ENCODE data around the gene CHPF2.
A peak's percentile ranks its signal among the peaks of the same experiment; 100 is the strongest.

CHPF2 gene

GRCh38 chr7:151248346-151249033 is 16.2 kb downstream of the CHPF2 start, which contains the start of gene SMARCD3:
SMARCD3 (minus strand) TSS chr7:151248694; CDS start chr7:151248562, 132 bp downstream.
- Histone ChIP-seq H3K4me1 (ENCODE audit: control insufficient read depth, insufficient read depth, low read length) (peaks cover 88% of the 10 kb centered on the region), H3K27me3 (ENCODE audit: control insufficient read depth in 1 of 2, insufficient read depth in 2 of 2, low read length in 2 of 2) (no peaks in the 10 kb centered on the region), H3K36me3 (ENCODE audit: control insufficient read depth in 2 of 2, insufficient read depth in 2 of 2, low read length in 2 of 2) (no peaks in the 10 kb centered on the region), H3K9me3 (ENCODE audit: control insufficient read depth in 2 of 2, low read length in 2 of 2) (no peaks in the 10 kb centered on the region), H3K9ac (ENCODE audit: low read length in 2 of 2) (peak within 1 kb of the TSS; percentile 65 to 72), H3K4me3 (ENCODE audit: low read length in 2 of 2) (peak within 1 kb of the TSS; percentile 62 to 84), H3K27ac (ENCODE audit: low read length) (peak within 1 kb of the TSS; percentile 89)

- H3K9ac ChIP-seq (ENCODE audit: low read length in 2 of 2), result peak overlapping the region; percentile 58 to 63
- no peaks in the 10 kb centered on the region for H3K9me3 ChIP-seq (ENCODE audit: control insufficient read depth in 2 of 2, low read length in 2 of 2)
- H3K27me3 ChIP-seq (ENCODE audit: control insufficient read depth in 1 of 2, insufficient read depth in 2 of 2, low read length in 2 of 2), result no peaks in the 10 kb centered on the region
- H3K27ac ChIP-seq (ENCODE audit: low read length), result peak overlapping the region; percentile 89
- H3K4me1 ChIP-seq (ENCODE audit: control insufficient read depth, insufficient read depth, low read length), result peaks cover 85% of the 10 kb centered on the region
- peak overlapping the region; percentile 51 to 84 for H3K4me3 ChIP-seq (ENCODE audit: low read length in 2 of 2)
- no peaks in the 10 kb centered on the region for H3K36me3 ChIP-seq (ENCODE audit: control insufficient read depth in 2 of 2, insufficient read depth in 2 of 2, low read length in 2 of 2)
Observed at GRCh38 chr7:151249034-151249731, 16.9 kb downstream of the CHPF2 start.

- no peaks in the 10 kb centered on the region for H3K27me3 ChIP-seq (ENCODE audit: control insufficient read depth in 1 of 2, insufficient read depth in 2 of 2, low read length in 2 of 2)
- H3K9me3 ChIP-seq (ENCODE audit: control insufficient read depth in 2 of 2, low read length in 2 of 2), result no peaks in the 10 kb centered on the region
- no peaks in the 10 kb centered on the region for H3K36me3 ChIP-seq (ENCODE audit: control insufficient read depth in 2 of 2, insufficient read depth in 2 of 2, low read length in 2 of 2)
- peak overlapping the region; percentile 51 to 84 for H3K4me3 ChIP-seq (ENCODE audit: low read length in 2 of 2)
- peaks cover 85% of the 10 kb centered on the region for H3K4me1 ChIP-seq (ENCODE audit: control insufficient read depth, insufficient read depth, low read length)
- H3K9ac ChIP-seq (ENCODE audit: low read length in 2 of 2), result peak overlapping the region; percentile 60 to 63
- H3K27ac ChIP-seq (ENCODE audit: low read length), result peak overlapping the region; percentile 89
Observed at GRCh38 chr7:151249732-151250072, 17.4 kb downstream of the CHPF2 start.

- H3K27ac ChIP-seq (ENCODE audit: low read length), result peak overlapping the region; percentile 89
- H3K36me3 ChIP-seq (ENCODE audit: control insufficient read depth in 2 of 2, insufficient read depth in 2 of 2, low read length in 2 of 2), result no peaks in the 10 kb centered on the region
- H3K4me3 ChIP-seq (ENCODE audit: low read length in 2 of 2), result peak overlapping the region; percentile 56 to 84
- H3K9me3 ChIP-seq (ENCODE audit: control insufficient read depth in 2 of 2, low read length in 2 of 2), result no peaks in the 10 kb centered on the region
- H3K27me3 ChIP-seq (ENCODE audit: control insufficient read depth in 1 of 2, insufficient read depth in 2 of 2, low read length in 2 of 2), result no peaks in the 10 kb centered on the region
- peak overlapping the region; percentile 66 to 82 for H3K9ac ChIP-seq (ENCODE audit: low read length in 2 of 2)
- H3K4me1 ChIP-seq (ENCODE audit: control insufficient read depth, insufficient read depth, low read length), result peaks cover 79% of the 10 kb centered on the region
Observed at GRCh38 chr7:151250181-151251132, 18.2 kb downstream of the CHPF2 start.

GRCh38 chr7:151251328-151251688 is 19.0 kb downstream of the CHPF2 start:
- Histone ChIP-seq H3K4me1 (ENCODE audit: control insufficient read depth, insufficient read depth, low read length) (peaks cover 71% of the 10 kb centered on the region), H3K27ac (ENCODE audit: low read length) (peak overlapping the region; percentile 89), H3K9me3 (ENCODE audit: control insufficient read depth in 2 of 2, low read length in 2 of 2) (no peaks in the 10 kb centered on the region), H3K36me3 (ENCODE audit: control insufficient read depth in 2 of 2, insufficient read depth in 2 of 2, low read length in 2 of 2) (no peaks in the 10 kb centered on the region), H3K27me3 (ENCODE audit: control insufficient read depth in 1 of 2, insufficient read depth in 2 of 2, low read length in 2 of 2) (no peaks in the 10 kb centered on the region), H3K9ac (ENCODE audit: low read length in 2 of 2) (peak overlapping the region; percentile 66 to 82), H3K4me3 (ENCODE audit: low read length in 2 of 2) (peak overlapping the region; percentile 56 to 84)

GRCh38 chr7:151251689-151252560 is 19.6 kb downstream of the CHPF2 start:
- Histone ChIP-seq H3K9me3 (ENCODE audit: control insufficient read depth in 2 of 2, low read length in 2 of 2) (no peaks in the 10 kb centered on the region), H3K27me3 (ENCODE audit: control insufficient read depth in 1 of 2, insufficient read depth in 2 of 2, low read length in 2 of 2) (no peaks in the 10 kb centered on the region), H3K4me3 (ENCODE audit: low read length in 2 of 2) (peak overlapping the region; percentile 84 to 87), H3K4me1 (ENCODE audit: control insufficient read depth, insufficient read depth, low read length) (peaks cover 65% of the 10 kb centered on the region), H3K9ac (ENCODE audit: low read length in 2 of 2) (peak overlapping the region; percentile 95 to 98), H3K27ac (ENCODE audit: low read length) (peak overlapping the region; percentile 94), H3K36me3 (ENCODE audit: control insufficient read depth in 2 of 2, insufficient read depth in 2 of 2, low read length in 2 of 2) (no peaks in the 10 kb centered on the region)

- H3K4me3 ChIP-seq (ENCODE audit: low read length in 2 of 2), result peak overlapping the region; percentile 84 to 87
- no peaks in the 10 kb centered on the region for H3K27me3 ChIP-seq (ENCODE audit: control insufficient read depth in 1 of 2, insufficient read depth in 2 of 2, low read length in 2 of 2)
- H3K9ac ChIP-seq (ENCODE audit: low read length in 2 of 2), result peak overlapping the region; percentile 95 to 98
- peaks cover 59% of the 10 kb centered on the region for H3K4me1 ChIP-seq (ENCODE audit: control insufficient read depth, insufficient read depth, low read length)
- H3K9me3 ChIP-seq (ENCODE audit: control insufficient read depth in 2 of 2, low read length in 2 of 2), result no peaks in the 10 kb centered on the region
- no peaks in the 10 kb centered on the region for H3K36me3 ChIP-seq (ENCODE audit: control insufficient read depth in 2 of 2, insufficient read depth in 2 of 2, low read length in 2 of 2)
- peak overlapping the region; percentile 94 for H3K27ac ChIP-seq (ENCODE audit: low read length)
Observed at GRCh38 chr7:151252561-151252835, 20.2 kb downstream of the CHPF2 start.

GRCh38 chr7:151252961-151253711 is 20.9 kb downstream of the CHPF2 start:
- peak overlapping the region; percentile 95 to 98 for H3K9ac ChIP-seq (ENCODE audit: low read length in 2 of 2)
- peaks cover 54% of the 10 kb centered on the region for H3K4me1 ChIP-seq (ENCODE audit: control insufficient read depth, insufficient read depth, low read length)
- H3K36me3 ChIP-seq (ENCODE audit: control insufficient read depth in 2 of 2, insufficient read depth in 2 of 2, low read length in 2 of 2), result no peaks in the 10 kb centered on the region

GRCh38 chr7:151254316-151254715 is 22.0 kb downstream of the CHPF2 start:
- no peaks in the 10 kb centered on the region for H3K27me3 ChIP-seq (ENCODE audit: control insufficient read depth in 1 of 2, insufficient read depth in 2 of 2, low read length in 2 of 2)
- no peak overlapping the region for H3K9ac ChIP-seq (ENCODE audit: low read length in 2 of 2)
- H3K36me3 ChIP-seq (ENCODE audit: control insufficient read depth in 2 of 2, insufficient read depth in 2 of 2, low read length in 2 of 2), result no peaks in the 10 kb centered on the region
- no peak overlapping the region for H3K4me3 ChIP-seq (ENCODE audit: low read length in 2 of 2)
- H3K27ac ChIP-seq (ENCODE audit: low read length), result peak overlapping the region; percentile 31
- no peaks in the 10 kb centered on the region for H3K9me3 ChIP-seq (ENCODE audit: control insufficient read depth in 2 of 2, low read length in 2 of 2)
- peaks cover 45% of the 10 kb centered on the region for H3K4me1 ChIP-seq (ENCODE audit: control insufficient read depth, insufficient read depth, low read length)

More at GRCh38 chr7:151252961-151253711, 20.9 kb downstream of the CHPF2 start:
- Histone ChIP-seq H3K27ac (ENCODE audit: low read length) (peak overlapping the region; percentile 94), H3K4me3 (ENCODE audit: low read length in 2 of 2) (peak overlapping the region; percentile 84 to 87), H3K27me3 (ENCODE audit: control insufficient read depth in 1 of 2, insufficient read depth in 2 of 2, low read length in 2 of 2) (no peaks in the 10 kb centered on the region), H3K9me3 (ENCODE audit: control insufficient read depth in 2 of 2, low read length in 2 of 2) (no peaks in the 10 kb centered on the region)

Measured in stomach smooth muscle (tissue), 2 donors.